GM23248 (cell line): ENCODE results near the gene ULBP1. TPM values are rescaled to one million over a fixed set of nuclear protein-coding genes. Genes with fewer than 3 reads are reported as not detected.
"Not testable (repeated sequence)": the region's sequence is repeated elsewhere in the genome, so short reads cannot be mapped to it uniquely, and the experiment has no call there.

Experiments used
- DNase-seq: peaks from one replicate; pipeline ENCODE4 v3.0.0-alpha.2; 2015
- H2AFZ ChIP-seq: fragments of 200-600 bp; sonication (generic); 2 replicates; pipeline ENCODE4 v1.6.1; 2016; ENCODE audit warnings: antibody characterized with exemption
- H3F3A ChIP-seq: fragments of 200-600 bp; sonication (generic); 2 replicates; pipeline ENCODE4 v1.6.1; 2016; ENCODE audit warnings: mild to moderate bottlenecking, antibody characterized with exemption, mixed run types; ENCODE audit not compliant: insufficient read depth
- H3K27ac ChIP-seq: fragments of 200-600 bp; sonication (generic); 2 replicates; pipeline ENCODE4 v1.5.1; 2016; ENCODE audit warnings: mild to moderate bottlenecking
- H3K27me3 ChIP-seq: fragments of 200-600 bp; sonication (generic); replicated peaks from 2 replicates; pipeline ENCODE4 v1.6.1; 2016; ENCODE audit warnings: mild to moderate bottlenecking; ENCODE audit not compliant: insufficient read depth
- H3K36me3 ChIP-seq: fragments of 200-600 bp; sonication (generic); 2 replicates; pipeline ENCODE4 v1.6.1; 2016; ENCODE audit warnings: low read depth, mild to moderate bottlenecking
- H3K4me1 ChIP-seq: fragments of 200-600 bp; sonication (generic); 2 replicates; pipeline ENCODE4 v1.6.1; 2016; ENCODE audit warnings: mild to moderate bottlenecking; ENCODE audit not compliant: insufficient read depth
- H3K4me2 ChIP-seq: fragments of 200-600 bp; sonication (generic); one replicate; pipeline ENCODE4 v1.6.1; 2016; ENCODE audit warnings: mild to moderate bottlenecking; ENCODE audit not compliant: unreplicated experiment
- H3K4me3 ChIP-seq: fragments of 200-600 bp; sonication (generic); 2 replicates; pipeline ENCODE4 v1.5.1; 2016; ENCODE audit warnings: mild to moderate bottlenecking
- H3K79me2 ChIP-seq: fragments of 200-600 bp; sonication (generic); 2 replicates; pipeline ENCODE4 v1.6.1; 2016; ENCODE audit warnings: mild to moderate bottlenecking; ENCODE audit not compliant: insufficient read depth
- H3K9ac ChIP-seq: fragments of 200-600 bp; sonication (generic); 2 replicates; pipeline ENCODE4 v1.6.1; 2016; ENCODE audit warnings: mild to moderate bottlenecking
- H3K9me2 ChIP-seq: fragments of 200-600 bp; sonication (generic); 2 replicates; pipeline ENCODE4 v1.6.1; 2016; ENCODE audit warnings: mixed run types, mild to moderate bottlenecking, moderate library complexity; ENCODE audit not compliant: insufficient read depth
- H3K9me3 ChIP-seq: fragments of 200-600 bp; sonication (generic); one replicate; pipeline ENCODE4 v1.6.1; 2017; ENCODE audit warnings: low read depth
- H4K20me1 ChIP-seq: fragments of 200-600 bp; sonication (generic); 2 replicates; pipeline ENCODE4 v1.6.0; 2016; ENCODE audit not compliant: insufficient read depth
- EZH2 ChIP-seq: fragments of 200-600 bp; sonication (generic); IDR thresholded peaks from 2 replicates; pipeline ENCODE4 v1.6.1; 2018; ENCODE audit warnings: antibody characterized with exemption, mild to moderate bottlenecking; ENCODE audit not compliant: insufficient read depth, poor library complexity, severe bottlenecking
- WGBS, 2 experiments: methylation state at CpG; one replicate each; pipeline ENCODE4 v1.1.6; 2015 to 2017; ENCODE audit warnings: low lambda C conversion rate in 2 of 2, low coverage in 1 of 2; ENCODE audit errors: missing lambda C conversion rate in 2 of 2; 5-methylcytosine and 5-hydroxymethylcytosine counted together
- in situ Hi-C: fragments of 300-500 bp; cut with MboI; formaldehyde crosslinking; loops from 2 replicates; pipeline ENCODE4 v1.15.0; 2020
- polyA plus RNA-seq: library from polyadenylated mRNA; unstranded; fragments of >200 nt; fragmentation: Nextera tagmentation; extraction: Ambion mirVana; gene quantifications from 2 replicates; pipeline ENCODE4 v1.2.1, GENCODE V29; 2016
- total RNA-seq: library from RNA; depleted of rRNA; stranded (reverse); fragments of >200 nt; shearing (Covaris generic); gene quantifications from 2 replicates; pipeline ENCODE4 v1.2.3, GENCODE V29; 2014

Gene ULBP1
- total and polyA plus RNA-seq, 2 experiments from 2014 or later, result 6.1 to 9.1 TPM

GRCh38 chr6:149954328-149954983, 9.3 kb upstream of the ULBP1 start:
- H3F3A ChIP-seq, H3K27ac ChIP-seq, H3K9me2 ChIP-seq, H3K4me1 ChIP-seq, H3K9ac ChIP-seq, in situ Hi-C loops, H3K9me3 ChIP-seq, H3K79me2 ChIP-seq, H3K4me3 ChIP-seq, DNase-seq, H2AFZ ChIP-seq, H3K36me3 ChIP-seq, H4K20me1 ChIP-seq: not testable (repeated sequence)
- 6 to 9% methylated on average over 33 to 35 of the region's 53 CpGs for WGBS, 2 experiments
- H3K27me3 ChIP-seq, result peaks cover 51% of the 10 kb centered on the region
- H3K4me2 ChIP-seq, result peak overlapping the region; percentile 28

- TF ChIP-seq EZH2, result peak; percentile 70
- H3K27ac ChIP-seq, in situ Hi-C loops, H3K9me3 ChIP-seq, H3K36me3 ChIP-seq, H3F3A ChIP-seq, H4K20me1 ChIP-seq, H3K4me3 ChIP-seq, H3K9ac ChIP-seq, H3K9me2 ChIP-seq, H3K4me2 ChIP-seq, H3K4me1 ChIP-seq, H3K79me2 ChIP-seq, H2AFZ ChIP-seq, DNase-seq: not testable (repeated sequence)
- WGBS, 2 experiments, result 22 to 24% methylated on average over 14 of the region's 21 CpGs
- H3K27me3 ChIP-seq, result peaks cover 51% of the 10 kb centered on the region
Observed at GRCh38 chr6:149954984-149955653, 8.6 kb upstream of the ULBP1 start.

- WGBS, 2 experiments, result 29 to 30% methylated on average over 7 of the region's 7 CpGs
- in situ Hi-C loops, DNase-seq: not testable (repeated sequence)
Observed at GRCh38 chr6:149955654-149956317, 8.0 kb upstream of the ULBP1 start.

GRCh38 chr6:149958124-149958523, 5.6 kb upstream of the ULBP1 start:
- H3K27ac ChIP-seq, H2AFZ ChIP-seq, in situ Hi-C loops, H4K20me1 ChIP-seq, H3K4me2 ChIP-seq, H3K9ac ChIP-seq, H3F3A ChIP-seq, DNase-seq, H3K4me1 ChIP-seq, H3K4me3 ChIP-seq, H3K9me2 ChIP-seq, H3K36me3 ChIP-seq, H3K9me3 ChIP-seq, H3K79me2 ChIP-seq: not testable (repeated sequence)
- peaks cover 45% of the 10 kb centered on the region for H3K27me3 ChIP-seq
- WGBS, 2 experiments, result 40 to 52% methylated on average over 3 of the region's 3 CpGs

More at GRCh38 chr6:149955654-149956317, 8.0 kb upstream of the ULBP1 start:
- H3K4me1 ChIP-seq, H3K9me3 ChIP-seq, H3K9me2 ChIP-seq, H3K9ac ChIP-seq, H4K20me1 ChIP-seq, H3K27ac ChIP-seq, H3K4me3 ChIP-seq, H3K79me2 ChIP-seq, H3K36me3 ChIP-seq, H3K4me2 ChIP-seq, H3F3A ChIP-seq, H2AFZ ChIP-seq: not testable (repeated sequence)
- peaks cover 51% of the 10 kb centered on the region for H3K27me3 ChIP-seq

- H3K27ac ChIP-seq, H3K4me3 ChIP-seq, H3K36me3 ChIP-seq, DNase-seq, H4K20me1 ChIP-seq, H3K4me1 ChIP-seq, H2AFZ ChIP-seq, in situ Hi-C loops, H3F3A ChIP-seq, H3K9me3 ChIP-seq, H3K4me2 ChIP-seq, H3K79me2 ChIP-seq, H3K9ac ChIP-seq, H3K9me2 ChIP-seq: not testable (repeated sequence)
- H3K27me3 ChIP-seq, result peaks cover 40% of the 10 kb centered on the region
- 72 to 80% methylated on average over 4 of the region's 4 CpGs for WGBS, 2 experiments
Observed at GRCh38 chr6:149959806-149960205, 3.9 kb upstream of the ULBP1 start.
